ENCODE data around the gene LPCAT1. TPM values are rescaled to one million over a fixed set of nuclear protein-coding genes. Genes with fewer than 3 reads are reported as not detected.

Gene LPCAT1
- total RNA-seq, 5 donors from 2014 or later (not counting 1 experiment from before 2014, with no cell fraction given): 27.9 to 57.7 (median 50.3) TPM

DNA sequence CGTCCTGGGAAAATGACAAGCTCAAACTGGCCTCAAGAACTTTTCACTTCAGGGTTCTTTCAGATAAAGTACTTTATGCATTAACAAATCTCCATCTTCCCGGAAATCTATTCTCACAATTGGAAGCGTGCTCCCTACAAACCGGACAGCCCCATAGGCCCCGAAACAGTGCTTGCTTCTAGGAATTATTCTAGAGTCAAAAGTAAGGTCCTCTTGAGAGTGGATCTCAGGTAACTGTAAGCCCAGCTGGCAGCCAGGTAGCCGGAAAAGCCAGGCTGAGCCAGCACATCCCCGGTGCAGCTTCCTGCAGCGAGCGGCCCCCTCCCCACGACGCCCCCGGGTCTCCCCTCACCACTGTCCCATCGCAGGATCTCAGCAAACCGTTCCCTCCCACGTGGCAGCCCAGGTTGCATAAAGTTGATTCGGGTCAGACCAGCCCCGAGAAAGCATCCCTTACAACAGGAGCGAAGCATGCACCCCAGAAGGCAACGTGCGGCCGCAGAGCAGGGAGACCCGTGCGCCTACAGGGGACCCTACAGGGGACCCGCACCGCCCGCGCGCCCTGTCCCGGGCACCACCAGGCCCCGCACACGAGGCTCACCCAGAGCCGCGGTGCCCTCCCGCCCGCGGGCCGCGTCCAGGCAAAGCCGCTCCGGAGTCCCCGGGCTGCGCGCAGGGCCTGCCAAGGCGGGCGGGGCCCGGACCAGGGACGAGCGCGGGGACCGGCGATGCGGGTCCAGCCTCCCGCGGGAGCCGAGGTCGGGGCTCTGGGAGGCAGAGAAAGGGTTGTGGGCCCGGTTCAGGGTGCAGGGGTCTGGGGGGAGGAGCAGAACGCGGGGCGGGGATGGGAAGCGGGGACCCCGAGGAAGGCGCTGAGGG lies 920 bp downstream of the LPCAT1 start:
- H3K4me1 ChIP-seq (ENCODE audit: control insufficient read depth in 1 of 2, extremely low read depth in 1 of 2, insufficient read depth in 2 of 2, low read length in 2 of 2): peaks cover 0 to 56% of the 10 kb centered on the region in 2 experiments
- ChIA-PET CTCF (no interaction called here), POLR2A (no interaction called here)
- peaks cover 14 to 42% (median 33%) of the 10 kb centered on the region in 3 donors for H3K4me1 Mint-ChIP-seq
- WGBS (ENCODE audit: insufficient coverage): 3% methylated on average over 60 of the region's 63 CpGs
- ATAC-seq (replicated peaks in 1 of 4) (peak in 3 of 4 experiments; percentile 2 to 8 (median 3)), DNase-seq (peak in 5 of 35 experiments; percentile 4 to 27 (median 15))
- H3K4me3 ChIP-seq (ENCODE audit: control insufficient read depth in 1 of 2, extremely low read depth in 1 of 2, low read length in 1 of 2): peak overlapping the region; percentile 48 to 62
- peaks cover 9 to 20% of the 10 kb centered on the region in 2 donors for H3K36me3 ChIP-seq (ENCODE audit: control insufficient read depth in 2 of 2, extremely low read depth in 1 of 2, insufficient read depth in 1 of 2, low read length in 1 of 2)
- H3K27ac ChIP-seq (ENCODE audit: low read length): peak overlapping the region; percentile 2
- H3K9me3 ChIP-seq: no peaks in the 10 kb centered on the region
- peak overlapping the region; percentile 28 for H3K27ac Mint-ChIP-seq
- no peaks in the 10 kb centered on the region for H3K27me3 Mint-ChIP-seq
- H3K4me3 Mint-ChIP-seq: peak overlapping the region; percentile 81 to 85 (median 84)
- no peaks in the 10 kb centered on the region for H3K27me3 ChIP-seq (replicated peaks in 1 of 2; ENCODE audit: control insufficient read depth in 2 of 2, extremely low read depth in 1 of 2, insufficient read depth in 2 of 2, low read length in 1 of 2)
- H3K36me3 Mint-ChIP-seq: peaks cover 8% of the 10 kb centered on the region
- H3K9me3 Mint-ChIP-seq: no peaks in the 10 kb centered on the region

DNA sequence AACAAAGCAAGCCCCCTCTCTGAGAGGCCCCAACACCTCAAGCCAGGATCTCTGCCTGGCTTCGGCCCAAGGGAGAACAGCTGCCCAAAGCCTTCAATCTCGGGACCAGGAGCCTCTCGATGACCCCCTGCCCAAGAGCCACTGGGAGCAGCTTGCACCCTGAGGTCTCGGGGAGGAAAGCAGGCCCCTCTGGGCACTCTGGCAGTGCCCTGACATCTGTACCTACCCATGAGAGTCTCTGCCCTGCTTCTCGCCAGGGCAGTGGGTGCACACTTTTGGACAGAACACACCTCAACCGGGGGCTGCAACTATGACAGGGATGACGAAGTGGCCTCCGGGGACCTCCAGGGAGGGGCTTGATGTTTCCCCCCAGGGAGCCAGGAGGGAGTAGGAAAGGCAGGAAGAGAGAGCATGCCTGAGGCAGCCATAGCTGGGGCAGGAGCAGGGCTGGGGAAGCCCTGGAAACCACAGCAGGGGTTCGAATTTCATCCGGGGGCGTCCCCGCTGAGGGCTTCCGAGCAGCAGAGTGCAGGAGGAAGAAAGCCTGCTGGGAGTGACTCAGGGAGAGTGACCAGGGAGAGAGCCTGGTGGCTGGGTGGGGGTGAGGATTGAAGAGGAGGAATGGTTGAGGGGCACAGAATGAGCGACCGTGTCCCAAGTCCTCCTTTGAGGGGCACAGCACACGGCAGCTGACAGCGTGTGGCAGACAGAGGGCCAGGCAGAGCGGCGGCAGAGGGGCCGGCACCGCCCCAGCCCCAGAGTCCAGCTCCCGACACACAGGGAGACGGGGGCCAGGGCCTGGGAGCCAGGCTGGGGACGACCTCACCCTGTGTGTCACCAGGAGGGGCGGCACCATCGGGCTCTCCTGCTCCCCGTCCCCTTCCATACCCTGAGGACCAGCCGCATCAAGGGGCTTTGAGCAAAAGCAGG lies 1.8 kb downstream of the LPCAT1 start:
- Mint-ChIP-seq H3K4me1 (peaks cover 14 to 45% (median 36%) of the 10 kb centered on the region in 3 donors), H3K27me3 (no peaks in the 10 kb centered on the region), H3K27ac (peak overlapping the region; percentile 72 to 75), H3K9me3 (no peaks in the 10 kb centered on the region), H3K36me3 (peaks cover 11% of the 10 kb centered on the region), H3K4me3 (peak overlapping the region; percentile 81 to 85 (median 84))
- ChIA-PET POLR2A (no interaction called here), CTCF (no interaction called here)
- Histone ChIP-seq H3K4me1 (ENCODE audit: control insufficient read depth in 1 of 2, extremely low read depth in 1 of 2, insufficient read depth in 2 of 2, low read length in 2 of 2) (peaks cover 0 to 65% of the 10 kb centered on the region in 2 experiments), H3K27me3 (replicated peaks in 1 of 2; ENCODE audit: control insufficient read depth in 2 of 2, extremely low read depth in 1 of 2, insufficient read depth in 2 of 2, low read length in 1 of 2) (no peaks in the 10 kb centered on the region), H3K27ac (ENCODE audit: low read length) (peak overlapping the region; percentile 16), H3K9me3 (no peaks in the 10 kb centered on the region), H3K36me3 (ENCODE audit: control insufficient read depth in 2 of 2, extremely low read depth in 1 of 2, insufficient read depth in 1 of 2, low read length in 1 of 2) (peaks cover 9 to 28% of the 10 kb centered on the region in 2 donors), H3K4me3 (ENCODE audit: control insufficient read depth in 1 of 2, extremely low read depth in 1 of 2, low read length in 1 of 2) (peak overlapping the region; percentile 12 to 62)
- peak in 3 of 35 experiments; percentile 5 to 19 (median 7) for DNase-seq
- no peak for ATAC-seq (replicated peaks in 1 of 4)
- 73% methylated on average over 26 of the region's 28 CpGs for WGBS (ENCODE audit: insufficient coverage)

- Mint-ChIP-seq H3K27ac (peak overlapping the region in 1 of 2 donors; percentile 28), H3K27me3 (no peaks in the 10 kb centered on the region), H3K4me3 (peak overlapping the region; percentile 43 to 85 (median 75)), H3K36me3 (peaks cover 12% of the 10 kb centered on the region), H3K9me3 (no peaks in the 10 kb centered on the region), H3K4me1 (peaks cover 21 to 56% (median 45%) of the 10 kb centered on the region in 3 donors)
- H3K4me3 ChIP-seq (ENCODE audit: control insufficient read depth in 1 of 2, extremely low read depth in 1 of 2, low read length in 1 of 2): no peak overlapping the region
- ChIA-PET CTCF (interaction anchor here in 1 of 2 donors (0.6 kb wide), 1 partner anchor 40 kb away, joined by 3 read pairs; no protein-coding TSS in a partner anchor), POLR2A (interaction anchor here in 1 of 2 donors (0.6 kb wide), 1 partner anchor 16 kb away, joined by 3 read pairs; no protein-coding TSS in a partner anchor)
- 77% methylated on average over 3 of the region's 13 CpGs for WGBS (ENCODE audit: insufficient coverage)
- peak overlapping the region; percentile 19 for H3K27ac ChIP-seq (ENCODE audit: low read length)
- no peaks in the 10 kb centered on the region for H3K27me3 ChIP-seq (replicated peaks in 1 of 2; ENCODE audit: control insufficient read depth in 2 of 2, extremely low read depth in 1 of 2, insufficient read depth in 2 of 2, low read length in 1 of 2)
- H3K36me3 ChIP-seq (ENCODE audit: control insufficient read depth in 2 of 2, extremely low read depth in 1 of 2, insufficient read depth in 1 of 2, low read length in 1 of 2): peaks cover 9 to 29% of the 10 kb centered on the region in 2 donors
- no peaks in the 10 kb centered on the region for H3K9me3 ChIP-seq
- DNase-seq: peak in 2 of 35 experiments; percentile 3
- no peak for ATAC-seq (replicated peaks in 1 of 4)
- H3K4me1 ChIP-seq (ENCODE audit: control insufficient read depth in 1 of 2, extremely low read depth in 1 of 2, insufficient read depth in 2 of 2, low read length in 2 of 2): peaks cover 0 to 76% of the 10 kb centered on the region in 2 experiments
Measured at GRCh38 chr5:1520791-1521453, 2.8 kb downstream of the LPCAT1 start.

- POLR2A ChIA-PET: no interaction called here
Measured at GRCh38 chr5:1519631-1520210, 4.0 kb downstream of the LPCAT1 start.

GRCh38 chr5:1517838-1518237 lies 5.9 kb downstream of the LPCAT1 start:
- no peaks in the 10 kb centered on the region for H3K27me3 ChIP-seq (replicated peaks in 1 of 2; ENCODE audit: control insufficient read depth in 2 of 2, extremely low read depth in 1 of 2, insufficient read depth in 2 of 2, low read length in 1 of 2)
- Mint-ChIP-seq H3K27me3 (no peaks in the 10 kb centered on the region), H3K9me3 (no peaks in the 10 kb centered on the region), H3K4me3 (no peak overlapping the region), H3K4me1 (peaks cover 23 to 65% (median 54%) of the 10 kb centered on the region in 3 donors), H3K27ac (no peak overlapping the region), H3K36me3 (peaks cover 15% of the 10 kb centered on the region)
- WGBS (ENCODE audit: insufficient coverage): 97% methylated on average over 16 of the region's 20 CpGs
- ChIA-PET CTCF (no interaction called here), POLR2A (no interaction called here)
- peaks cover 0 to 93% of the 10 kb centered on the region in 2 experiments for H3K4me1 ChIP-seq (ENCODE audit: control insufficient read depth in 1 of 2, extremely low read depth in 1 of 2, insufficient read depth in 2 of 2, low read length in 2 of 2)
- H3K27ac ChIP-seq (ENCODE audit: low read length): peak overlapping the region; percentile 71
- no peak overlapping the region for H3K4me3 ChIP-seq (ENCODE audit: control insufficient read depth in 1 of 2, extremely low read depth in 1 of 2, low read length in 1 of 2)
- peaks cover 12 to 35% of the 10 kb centered on the region in 2 donors for H3K36me3 ChIP-seq (ENCODE audit: control insufficient read depth in 2 of 2, extremely low read depth in 1 of 2, insufficient read depth in 1 of 2, low read length in 1 of 2)
- DNase-seq: peak in 2 of 35 experiments; percentile 1 to 23
- ATAC-seq (replicated peaks in 1 of 4): no peak
- no peaks in the 10 kb centered on the region for H3K9me3 ChIP-seq

More at GRCh38 chr5:1519631-1520210, 4.0 kb downstream of the LPCAT1 start:
- DNase-seq (peak in 2 of 35 experiments; percentile 4 to 10), ATAC-seq (replicated peaks in 1 of 4) (no peak)
- H3K4me3 Mint-ChIP-seq: no peak overlapping the region
- H3K27ac Mint-ChIP-seq: no peak overlapping the region
- Histone ChIP-seq H3K27me3 (replicated peaks in 1 of 2; ENCODE audit: control insufficient read depth in 2 of 2, extremely low read depth in 1 of 2, insufficient read depth in 2 of 2, low read length in 1 of 2) (no peaks in the 10 kb centered on the region), H3K36me3 (ENCODE audit: control insufficient read depth in 2 of 2, extremely low read depth in 1 of 2, insufficient read depth in 1 of 2, low read length in 1 of 2) (peaks cover 9 to 29% of the 10 kb centered on the region in 2 donors), H3K4me1 (ENCODE audit: control insufficient read depth in 1 of 2, extremely low read depth in 1 of 2, insufficient read depth in 2 of 2, low read length in 2 of 2) (peaks cover 0 to 83% of the 10 kb centered on the region in 2 experiments), H3K9me3 (no peaks in the 10 kb centered on the region), H3K27ac (ENCODE audit: low read length) (peak overlapping the region; percentile 65), H3K4me3 (ENCODE audit: control insufficient read depth in 1 of 2, extremely low read depth in 1 of 2, low read length in 1 of 2) (no peak overlapping the region)
- H3K36me3 Mint-ChIP-seq: peaks cover 12% of the 10 kb centered on the region
- H3K4me1 Mint-ChIP-seq: peaks cover 26 to 58% (median 49%) of the 10 kb centered on the region in 3 donors
- no peaks in the 10 kb centered on the region for H3K27me3 Mint-ChIP-seq
- H3K9me3 Mint-ChIP-seq: no peaks in the 10 kb centered on the region
- CTCF ChIA-PET: no interaction called here
- WGBS (ENCODE audit: insufficient coverage): 79% methylated on average over 8 of the region's 12 CpGs

All from T-cell (primary cell).